ENCODE data around the gene RNF10.

GRCh38 chr12:120586860-120587259 lies 52.7 kb downstream of the RNF10 start:
- TF ChIP-seq CTCF (IDR thresholded peaks at IDR 0.05; ENCODE audit: low read depth, low read length): no peak
- no peak for TF ChIP-seq EZH2phosphoT487 (IDR thresholded peaks at IDR 0.05; ENCODE audit: low read depth)
